IMR-90 (cell line): ENCODE data around the gene ALKBH5. TPM values are rescaled to one million over a fixed set of nuclear protein-coding genes. Genes with fewer than 3 reads are reported as not detected.

Experiments
- ATAC-seq: fragments of 200-7000 bp; cut with Tn5 transposase; 2 replicates; pipeline ENCODE4 v1.9.1; 2020; ENCODE audit warnings: low read depth, mild to moderate bottlenecking, moderate library complexity
- BruUV-seq: library from RNA; stranded (reverse); fragments of 400-500 nt; replicated peaks from 2 replicates; lab custom pipeline; 2021; lab: Mats Ljungman, UMichigan
- CTCF ChIA-PET: fragments of 300-600 bp; formaldehyde crosslinking; extraction: SDS; loops from one replicate; lab custom pipeline; 2021; ENCODE audit warnings: antibody characterized with exemption; lab: Yijun Ruan, JAX
- POLR2A ChIA-PET: fragments of 300-600 bp; sonication (Branson Sonifier 250); formaldehyde crosslinking; loops from one replicate; lab custom pipeline; 2022; ENCODE audit warnings: antibody characterized with exemption; ENCODE audit not compliant: unreplicated experiment; lab: Charles Lee
- DNase-seq: peaks from one replicate; pipeline ENCODE4 v3.0.0; 2013
- H2AFZ ChIP-seq: replicated peaks from 2 replicates; pipeline ENCODE3; 2013; ENCODE audit warnings: low read length, mild to moderate bottlenecking; ENCODE audit not compliant: poor library complexity
- H2AK5ac ChIP-seq: 2 replicates; pipeline ENCODE4 v1.6.1; 2013; ENCODE audit warnings: low read depth, low read length, inconsistent platforms
- H2AK9ac ChIP-seq: replicated peaks from 2 replicates; pipeline ENCODE3; 2013; ENCODE audit warnings: mild to moderate bottlenecking, low read depth, low read length, moderate library complexity; ENCODE audit not compliant: poor library complexity
- H2BK120ac ChIP-seq: 2 replicates; pipeline ENCODE4 v1.6.1; 2013; ENCODE audit warnings: low read depth, low read length, inconsistent platforms
- H2BK15ac ChIP-seq: 3 replicates; pipeline ENCODE4 v1.6.1; 2013; ENCODE audit warnings: low read depth, low read length, inconsistent platforms
- H2BK20ac ChIP-seq: 2 replicates; pipeline ENCODE4 v1.6.1; 2013; ENCODE audit warnings: low read depth, mild to moderate bottlenecking, inconsistent platforms, low read length, moderate library complexity
- H2BK5ac ChIP-seq: 2 replicates; pipeline ENCODE4 v1.6.1; 2013; ENCODE audit warnings: mild to moderate bottlenecking, low read depth, low read length, inconsistent platforms; ENCODE audit not compliant: poor library complexity, severe bottlenecking
- H3K14ac ChIP-seq: replicated peaks from 2 replicates; pipeline ENCODE4 v1.6.1; 2013; ENCODE audit warnings: low read depth, low read length, inconsistent platforms
- H3K18ac ChIP-seq: 2 replicates; pipeline ENCODE4 v1.6.1; 2013; ENCODE audit warnings: low read depth, low read length, control low read depth
- H3K23ac ChIP-seq: 2 replicates; pipeline ENCODE4 v1.6.1; 2013; ENCODE audit warnings: low read depth, low read length, inconsistent platforms
- H3K27ac ChIP-seq: 2 replicates; pipeline ENCODE4 v1.5.1; 2013; ENCODE audit warnings: mild to moderate bottlenecking, control low read depth, low read length; ENCODE audit not compliant: insufficient read depth
- H3K27me3 ChIP-seq: 2 replicates; pipeline ENCODE4 v1.6.1; 2013; ENCODE audit warnings: low read length; ENCODE audit not compliant: control insufficient read depth, insufficient read depth
- H3K36me3 ChIP-seq: 2 replicates; pipeline ENCODE4 v1.6.1; 2013; ENCODE audit warnings: low read length, mixed read lengths; ENCODE audit not compliant: control insufficient read depth, insufficient read depth
- H3K4ac ChIP-seq: 2 replicates; pipeline ENCODE4 v1.6.1; 2013; ENCODE audit warnings: low read depth, low read length, inconsistent platforms
- H3K4me1 ChIP-seq: 2 replicates; pipeline ENCODE4 v1.6.1; 2013; ENCODE audit warnings: low read length, mixed read lengths; ENCODE audit not compliant: control insufficient read depth, insufficient read depth
- H3K4me2 ChIP-seq: 2 replicates; pipeline ENCODE4 v1.6.1; 2013; ENCODE audit warnings: low read depth, mild to moderate bottlenecking, control low read depth, low read length, moderate library complexity
- H3K4me3 ChIP-seq: 2 replicates; pipeline ENCODE4 v1.5.1; 2013; ENCODE audit warnings: low read depth, mild to moderate bottlenecking, control low read depth, low read length, moderate library complexity; ENCODE audit not compliant: insufficient read depth
- H3K56ac ChIP-seq: 2 replicates; pipeline ENCODE4 v1.6.1; 2013; ENCODE audit warnings: low read length, inconsistent platforms; ENCODE audit not compliant: insufficient read depth; ENCODE audit errors: extremely low read depth
- H3K79me1 ChIP-seq, 2 experiments: 2 replicates each; pipeline ENCODE4 v1.6.1; 2013; ENCODE audit warnings: low read length in 2 of 2, inconsistent platforms in 1 of 2, low read depth in 1 of 2
- H3K9ac ChIP-seq: 2 replicates; pipeline ENCODE4 v1.6.1; 2013; ENCODE audit warnings: low read depth, low read length, control low read depth
- H3K9me1 ChIP-seq: 2 replicates; pipeline ENCODE4 v1.6.1; 2013; ENCODE audit warnings: low read length, inconsistent platforms; ENCODE audit not compliant: insufficient read depth
- H3K9me3 ChIP-seq: 2 replicates; pipeline ENCODE4 v1.6.1; 2013; ENCODE audit warnings: low read length; ENCODE audit not compliant: control insufficient read depth, insufficient read depth
- H4K20me1 ChIP-seq: 2 replicates; pipeline ENCODE4 v1.6.1; 2013; ENCODE audit warnings: low read length, inconsistent platforms; ENCODE audit not compliant: insufficient read depth
- H4K5ac ChIP-seq: 2 replicates; pipeline ENCODE4 v1.6.1; 2013; ENCODE audit warnings: mild to moderate bottlenecking, low read depth, low read length, control low read depth
- H4K8ac ChIP-seq, 2 experiments: 2 replicates each; pipeline ENCODE4 v1.6.1; 2013; ENCODE audit warnings: low read depth in 2 of 2, low read length in 2 of 2, control low read depth in 1 of 2, inconsistent platforms in 1 of 2
- H4K91ac ChIP-seq: 2 replicates; pipeline ENCODE4 v1.6.1; 2013; ENCODE audit warnings: low read depth, low read length, inconsistent platforms; ENCODE audit not compliant: insufficient read depth
- CEBPB ChIP-seq: IDR thresholded peaks from 2 replicates; pipeline ENCODE4 v1.6.1; 2012; ENCODE audit warnings: low read depth, low read length, improper control_type of control experiment
- CHD1 ChIP-seq: IDR thresholded peaks from 2 replicates; pipeline ENCODE4 v1.6.1; 2012; ENCODE audit warnings: low read depth, low read length, improper control_type of control experiment
- CTCF ChIP-seq: conservative IDR thresholded peaks from 2 replicates; pipeline ENCODE4 v1.5.1; 2012; ENCODE audit warnings: mild to moderate bottlenecking, low read depth, low read length, improper control_type of control experiment
- ELK1 ChIP-seq: fragments of 150-350 bp; IDR thresholded peaks from 2 replicates; pipeline ENCODE4 v1.6.1; 2016; ENCODE audit warnings: low read depth, mild to moderate bottlenecking, low read length, moderate library complexity, borderline replicate concordance
- FOS ChIP-seq: fragments of 150-350 bp; IDR thresholded peaks from 2 replicates; pipeline ENCODE4 v1.6.1; 2016; ENCODE audit warnings: low read depth, low read length
- MAFK ChIP-seq: IDR thresholded peaks from 2 replicates; pipeline ENCODE4 v1.6.1; 2012; ENCODE audit warnings: low read depth, low read length, improper control_type of control experiment
- MAZ ChIP-seq: IDR thresholded peaks from 2 replicates; pipeline ENCODE4 v1.6.1; 2012; ENCODE audit warnings: low read depth, mild to moderate bottlenecking, low read length, improper control_type of control experiment, moderate library complexity, borderline replicate concordance
- MXI1 ChIP-seq: IDR thresholded peaks from 2 replicates; pipeline ENCODE4 v1.6.1; 2012; ENCODE audit warnings: low read depth, mild to moderate bottlenecking, low read length, moderate library complexity, borderline replicate concordance
- NFE2L2 ChIP-seq: fragments of 150-350 bp; IDR thresholded peaks from 2 replicates; pipeline ENCODE4 v1.6.1; 2016; ENCODE audit warnings: low read depth, mild to moderate bottlenecking, low read length
- POLR2A ChIP-seq: IDR thresholded peaks from 2 replicates; pipeline ENCODE4 v1.6.1; 2012; ENCODE audit warnings: mild to moderate bottlenecking, low read depth, low read length
- RAD21 ChIP-seq: IDR thresholded peaks from 2 replicates; pipeline ENCODE4 v1.6.1; 2012; ENCODE audit warnings: low read length, improper control_type of control experiment
- RCOR1 ChIP-seq: IDR thresholded peaks from 2 replicates; pipeline ENCODE4 v1.6.1; 2012; ENCODE audit warnings: mild to moderate bottlenecking, low read length, improper control_type of control experiment; ENCODE audit not compliant: insufficient replicate concordance
- RFX5 ChIP-seq: IDR thresholded peaks from 2 replicates; pipeline ENCODE4 v1.8.0; 2012; ENCODE audit warnings: low read depth, mild to moderate bottlenecking, low read length, moderate library complexity
- SMC3 ChIP-seq: fragments of 150-350 bp; IDR thresholded peaks from 2 replicates; pipeline ENCODE4 v1.6.1; 2016; ENCODE audit warnings: low read depth, mild to moderate bottlenecking, antibody characterized with exemption, low read length, moderate library complexity
- USF2 ChIP-seq: fragments of 150-350 bp; IDR thresholded peaks from 2 replicates; pipeline ENCODE4 v1.6.1; 2017; ENCODE audit warnings: mild to moderate bottlenecking, antibody characterized with exemption, low read length, low read depth
- WGBS, 2 experiments: methylation state at CpG; one replicate each; pipeline versions ENCODE4 v1.1.5 to v1.1.7; 2013; ENCODE audit warnings: missing lambda C conversion rate in 2 of 2; ENCODE audit not compliant: insufficient read length in 1 of 2; ENCODE audit errors: extremely low coverage in 2 of 2; 5-methylcytosine and 5-hydroxymethylcytosine counted together
- dilution Hi-C: fragments of 300-500 bp; cut with HindIII; formaldehyde crosslinking; loops from one replicate; pipeline ENCODE4 v1.14.3; 2018; ENCODE audit warnings: low sequenced_read_pairs; ENCODE audit not compliant: unreplicated experiment
- in situ Hi-C: fragments of 300-500 bp; cut with MboI; formaldehyde crosslinking; loops from 3 replicates; pipeline ENCODE4 v1.14.3; 2019; ENCODE audit warnings: low sequenced_read_pairs, inconsistent platforms, mixed read lengths
- intact Hi-C: fragments of 100-400 bp; cut with micrococcal nuclease; formaldehyde crosslinking; loops from 2 replicates; pipeline ENCODE4 v1.10.0; 2022
- polyA plus RNA-seq, 3 experiments: library from polyadenylated mRNA; depleted of rRNA; stranded (reverse); fragments of >200 nt; gene quantifications; 2 replicates each; pipeline ENCODE4 v1.2.3, GENCODE V29; 2012; ENCODE audit warnings: low replicate concordance in 1 of 3
- total RNA-seq: library from RNA; depleted of rRNA; stranded (reverse); fragments of >200 nt; gene quantifications from 2 replicates; pipeline ENCODE4 v1.2.3, GENCODE V29; 2012

The ALKBH5 gene
- total and polyA plus RNA-seq, 2 of the 4 experiments (the other 2 are of a cell fraction), result 57.6 to 79.6 TPM

- DNase-seq, result no peak
- Histone ChIP-seq H2BK5ac (no peak overlapping the region), H3K4ac (no peak overlapping the region), H3K36me3 (peaks cover 67% of the 10 kb centered on the region), H3K14ac (no peak overlapping the region), H3K27ac (no peak overlapping the region), H3K9ac (no peak overlapping the region), H3K4me2 (no peak overlapping the region), H2AFZ (no peak overlapping the region), H3K4me3 (no peak overlapping the region), H3K56ac (no peak overlapping the region), H2BK15ac (no peak overlapping the region), H2AK9ac (no peak overlapping the region), H2BK20ac (no peak overlapping the region), H4K8ac (no peak overlapping the region), H3K79me1 (peaks cover 15 to 65% of the 10 kb centered on the region in 2 experiments), H3K9me1 (no peaks in the 10 kb centered on the region), H4K20me1 (peaks cover 26% of the 10 kb centered on the region), H2AK5ac (no peak overlapping the region), H3K4me1 (peaks cover 8% of the 10 kb centered on the region), H3K23ac (no peak overlapping the region), H4K91ac (no peak overlapping the region), H2BK120ac (no peak overlapping the region), H4K5ac (no peak overlapping the region), H3K9me3 (no peaks in the 10 kb centered on the region), H3K18ac (no peak overlapping the region), H3K27me3 (no peaks in the 10 kb centered on the region)
- 96% methylated on average over 4 of the region's 27 CpGs; no CpG with 5 or more reads in 1 of the 2 experiments for WGBS, 2 experiments
- ATAC-seq, result no peak
- POLR2A ChIA-PET, result no interaction called here
- no TSS peak for BruUV-seq
- CTCF ChIA-PET, result no interaction called here
- in situ Hi-C loops (no loop called here), dilution Hi-C loops (no loop called here), intact Hi-C loops (no loop called here)
- TF ChIP-seq RFX5, result no peak
- TF ChIP-seq CHD1, result no peak
- no peak for TF ChIP-seq ELK1
- no peak for TF ChIP-seq CTCF
- TF ChIP-seq FOS, result no peak
- TF ChIP-seq CEBPB, result no peak
- no peak for TF ChIP-seq RCOR1
- no peak for TF ChIP-seq SMC3
- no peak for TF ChIP-seq USF2
- TF ChIP-seq RAD21, result no peak
- no peak for TF ChIP-seq MXI1
- no peak for TF ChIP-seq NFE2L2
- no peak for TF ChIP-seq POLR2A
- no peak for TF ChIP-seq MAFK
- no peak for TF ChIP-seq MAZ
Measured at GRCh38 chr17:18253947-18254821, 70.6 kb downstream of the ALKBH5 start.
